ENCODE measurements around the gene CPXM1. TPM values are rescaled to one million over a fixed set of nuclear protein-coding genes. Genes with fewer than 3 reads are reported as not detected.

Gene CPXM1
- total RNA-seq, 1 experiment from 2014 or later = not detected

GRCh38 chr20:2751878-2752566 is 48.4 kb downstream of the CPXM1 start:
- H3K4me3 ChIP-seq (ENCODE audit: low read depth, low read length) = peak overlapping the region; percentile 57
- Mint-ChIP-seq H3K4me3 (ENCODE audit: unreplicated experiment) (peak overlapping the region; percentile 73), H3K27me3 (ENCODE audit: insufficient read depth, unreplicated experiment) (peaks cover 7% of the 10 kb centered on the region), H3K27ac (ENCODE audit: unreplicated experiment) (no peak overlapping the region), H3K36me3 (ENCODE audit: insufficient read depth, unreplicated experiment) (no peaks in the 10 kb centered on the region), H3K9me3 (ENCODE audit: unreplicated experiment) (no peaks in the 10 kb centered on the region), H3K4me1 (ENCODE audit: low read depth, unreplicated experiment) (peaks cover 21% of the 10 kb centered on the region)
- H3K27me3 ChIP-seq (replicated peaks; ENCODE audit: control insufficient read depth, insufficient read depth, low read length) = no peaks in the 10 kb centered on the region; the same call in 1 of the 2 replicates
- H3K4me1 ChIP-seq = peaks cover 30% of the 10 kb centered on the region
- no peaks in the 10 kb centered on the region for H3K9me3 ChIP-seq
- CTCF ChIA-PET = interaction anchor here (1.0 to 2.2 kb wide), 5 partner anchors 8 to 249 kb away, joined by 3 to 8 read pairs (median 6); no protein-coding TSS in a partner anchor
- TF ChIP-seq CTCF (IDR thresholded peaks at IDR 0.05; ENCODE audit: insufficient read depth in 1 of 2, low read depth in 1 of 2, low read length in 1 of 2, severe bottlenecking in 1 of 2, unreplicated experiment in 1 of 2) = no peak
- BruUV-seq (replicated peaks) = no TSS peak
- intact Hi-C loops (cut with micrococcal nuclease; ENCODE audit: unreplicated experiment) = loop anchor here (2.0 kb wide), 1 partner anchor 39 kb away; no protein-coding TSS in a partner anchor
- peak; percentile 37 to 62 for DNase-seq
- H3K36me3 ChIP-seq (ENCODE audit: control insufficient read depth, insufficient read depth, low read length) = no peaks in the 10 kb centered on the region
- POLR2A ChIA-PET = interaction anchor here (0.6 to 1.0 kb wide), 2 partner anchors 66 to 100 kb away, joined by 4 read pairs; partner anchors contain the start of gene NOP56

DNA sequence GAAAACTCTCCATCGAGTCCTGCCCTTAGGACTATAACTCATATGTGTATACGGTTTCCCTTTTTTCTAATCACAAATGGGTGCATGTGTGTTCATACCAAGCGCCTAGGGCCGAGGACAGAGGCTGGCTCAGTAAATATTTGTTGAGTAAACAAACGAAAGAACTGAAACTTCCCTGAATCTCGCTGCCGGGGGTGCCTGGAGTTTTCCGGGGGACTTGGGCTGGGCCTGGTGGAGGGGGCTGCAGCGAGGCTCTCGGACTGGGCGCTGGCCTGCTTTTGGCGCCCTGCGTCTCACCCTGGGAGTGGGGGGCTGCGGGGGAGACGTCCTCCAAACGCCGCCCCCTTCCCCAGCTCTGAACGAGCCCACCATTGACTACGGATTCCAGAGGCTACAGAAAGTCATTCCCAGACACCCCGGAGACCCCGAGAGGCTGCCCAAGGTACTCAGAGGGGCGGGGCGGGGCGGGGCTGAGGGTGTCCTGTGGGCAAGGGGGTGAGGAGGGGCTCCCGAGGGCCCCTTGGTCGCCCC is 49.0 kb downstream of the CPXM1 start:
- Mint-ChIP-seq H3K27me3 (ENCODE audit: insufficient read depth, unreplicated experiment) (peaks cover under 1% of the 10 kb centered on the region), H3K27ac (ENCODE audit: unreplicated experiment) (no peak overlapping the region), H3K4me3 (ENCODE audit: unreplicated experiment) (peak overlapping the region; percentile 29), H3K36me3 (ENCODE audit: insufficient read depth, unreplicated experiment) (no peaks in the 10 kb centered on the region), H3K4me1 (ENCODE audit: low read depth, unreplicated experiment) (peaks cover 21% of the 10 kb centered on the region), H3K9me3 (ENCODE audit: unreplicated experiment) (no peaks in the 10 kb centered on the region)
- intact Hi-C loops (cut with micrococcal nuclease; ENCODE audit: unreplicated experiment) = loop anchor here (2.0 kb wide), 1 partner anchor 39 kb away; no protein-coding TSS in a partner anchor
- POLR2A ChIA-PET = no interaction called here
- no peaks in the 10 kb centered on the region; the same call in 1 of the 2 replicates for H3K27me3 ChIP-seq (replicated peaks; ENCODE audit: control insufficient read depth, insufficient read depth, low read length)
- peaks cover 30% of the 10 kb centered on the region for H3K4me1 ChIP-seq
- H3K9me3 ChIP-seq = no peaks in the 10 kb centered on the region
- peak; percentile 25 to 42 for DNase-seq
- H3K4me3 ChIP-seq (ENCODE audit: low read depth, low read length) = peak overlapping the region; percentile 57
- TF ChIP-seq CTCF (IDR thresholded peaks at IDR 0.05; ENCODE audit: insufficient read depth in 1 of 2, low read depth in 1 of 2, low read length in 1 of 2, severe bottlenecking in 1 of 2, unreplicated experiment in 1 of 2) = no peak
- no peaks in the 10 kb centered on the region for H3K36me3 ChIP-seq (ENCODE audit: control insufficient read depth, insufficient read depth, low read length)
- CTCF ChIA-PET = interaction anchor here (1.0 to 2.2 kb wide), 4 partner anchors 8 to 12 kb away, joined by 5 to 8 read pairs (median 6); no protein-coding TSS in a partner anchor
- no TSS peak for BruUV-seq (replicated peaks)

DNA sequence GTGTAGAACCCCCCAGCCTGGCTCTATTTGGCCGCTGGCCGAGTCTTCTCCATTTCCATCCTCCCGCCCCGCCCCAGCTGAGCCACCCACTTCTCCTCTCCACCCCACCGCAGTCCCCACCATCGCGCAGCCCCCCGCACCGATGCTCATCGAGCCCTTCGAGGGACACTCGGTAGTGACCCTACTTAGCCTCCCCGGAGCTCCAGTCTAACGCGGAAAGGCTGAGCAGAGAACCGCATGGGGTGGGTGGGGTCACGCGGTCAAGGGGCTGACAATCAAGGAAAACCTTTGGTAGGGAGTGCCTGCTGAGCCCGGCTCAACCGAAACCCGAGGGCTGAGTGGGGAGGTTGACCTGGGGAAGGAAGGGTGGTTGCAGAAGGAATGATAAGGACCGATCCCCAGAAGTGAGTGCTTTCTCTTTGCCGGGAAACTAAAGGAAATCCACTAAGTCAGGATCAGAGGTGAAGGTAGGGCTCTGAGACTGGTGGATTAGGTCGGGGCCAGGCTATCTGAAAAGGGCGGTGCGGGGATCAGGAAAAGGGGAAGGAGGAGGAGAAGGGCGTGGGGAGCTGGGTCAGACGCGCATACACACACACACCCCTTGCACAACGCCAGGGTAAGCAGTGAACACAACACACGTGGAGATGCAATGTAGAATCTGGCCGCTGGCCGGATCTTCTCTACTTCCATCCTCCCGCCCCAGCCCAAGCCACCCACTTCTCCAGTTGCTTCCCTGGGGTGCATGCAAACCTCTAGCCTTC is 49.8 kb downstream of the CPXM1 start:
- intact Hi-C loops (cut with micrococcal nuclease; ENCODE audit: unreplicated experiment) = loop anchor here (2.0 kb wide), 1 partner anchor 38 kb away; no protein-coding TSS in a partner anchor
- peak; percentile 36 to 53 for DNase-seq
- H3K36me3 Mint-ChIP-seq (ENCODE audit: insufficient read depth, unreplicated experiment) = no peaks in the 10 kb centered on the region
- no peak for TF ChIP-seq CTCF (IDR thresholded peaks at IDR 0.05; ENCODE audit: insufficient read depth in 1 of 2, low read depth in 1 of 2, low read length in 1 of 2, severe bottlenecking in 1 of 2, unreplicated experiment in 1 of 2)
- H3K27ac Mint-ChIP-seq (ENCODE audit: unreplicated experiment) = no peak overlapping the region
- POLR2A ChIA-PET = no interaction called here
- no peaks in the 10 kb centered on the region for H3K9me3 Mint-ChIP-seq (ENCODE audit: unreplicated experiment)
- Histone ChIP-seq H3K27me3 (replicated peaks; ENCODE audit: control insufficient read depth, insufficient read depth, low read length) (no peaks in the 10 kb centered on the region; the same call in 1 of the 2 replicates), H3K9me3 (no peaks in the 10 kb centered on the region), H3K36me3 (ENCODE audit: control insufficient read depth, insufficient read depth, low read length) (no peaks in the 10 kb centered on the region), H3K4me1 (peaks cover 30% of the 10 kb centered on the region), H3K4me3 (ENCODE audit: low read depth, low read length) (no peak overlapping the region)
- H3K4me3 Mint-ChIP-seq (ENCODE audit: unreplicated experiment) = peak overlapping the region; percentile 29
- H3K4me1 Mint-ChIP-seq (ENCODE audit: low read depth, unreplicated experiment) = peaks cover 21% of the 10 kb centered on the region
- BruUV-seq (replicated peaks) = no TSS peak
- H3K27me3 Mint-ChIP-seq (ENCODE audit: insufficient read depth, unreplicated experiment) = no peaks in the 10 kb centered on the region
- CTCF ChIA-PET = no interaction called here

All from Caco-2 (cell line).